ENCODE results near the gene MRPL55.

Gene MRPL55

DNA sequence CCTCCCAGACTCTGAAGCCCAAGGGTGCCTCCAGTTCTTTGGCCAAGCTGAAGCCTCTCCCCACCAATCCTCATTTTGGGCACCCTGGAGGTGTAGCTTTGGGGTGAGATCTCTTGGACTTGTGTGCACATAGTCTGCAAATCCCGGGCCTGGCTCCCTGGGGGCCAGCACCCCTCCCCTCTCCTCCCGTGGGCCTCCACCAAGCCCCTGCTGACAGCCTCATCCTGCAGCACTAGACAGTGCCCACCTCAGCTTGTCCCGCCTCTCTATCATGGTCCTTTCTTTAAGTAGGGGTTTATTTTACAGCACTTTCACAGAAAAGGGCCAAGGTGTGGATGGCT is 43.8 kb upstream of the MRPL55 start:
- Histone ChIP-seq H3K4me3 (IDR thresholded peaks at IDR 0.05; ENCODE audit: insufficient read depth, low read depth, low read length) (no peak overlapping the region), H3K36me3 (ENCODE audit: insufficient read depth) (no peaks in the 10 kb centered on the region), H2AFZ (ENCODE audit: low read depth) (no peak overlapping the region), H3K27me3 (ENCODE audit: insufficient read depth, low read depth) (no peaks in the 10 kb centered on the region), H4K20me1 (ENCODE audit: insufficient read depth) (no peaks in the 10 kb centered on the region), H3K27ac (no peak overlapping the region), H3K4me2 (no peak overlapping the region), H3K79me2 (ENCODE audit: insufficient read depth, low read depth) (no peaks in the 10 kb centered on the region), H3K4me1 (ENCODE audit: low read depth, poor library complexity, severe bottlenecking) (no peaks in the 10 kb centered on the region), H3K9ac (no peak overlapping the region)
- TF ChIP-seq, protein P1, sequence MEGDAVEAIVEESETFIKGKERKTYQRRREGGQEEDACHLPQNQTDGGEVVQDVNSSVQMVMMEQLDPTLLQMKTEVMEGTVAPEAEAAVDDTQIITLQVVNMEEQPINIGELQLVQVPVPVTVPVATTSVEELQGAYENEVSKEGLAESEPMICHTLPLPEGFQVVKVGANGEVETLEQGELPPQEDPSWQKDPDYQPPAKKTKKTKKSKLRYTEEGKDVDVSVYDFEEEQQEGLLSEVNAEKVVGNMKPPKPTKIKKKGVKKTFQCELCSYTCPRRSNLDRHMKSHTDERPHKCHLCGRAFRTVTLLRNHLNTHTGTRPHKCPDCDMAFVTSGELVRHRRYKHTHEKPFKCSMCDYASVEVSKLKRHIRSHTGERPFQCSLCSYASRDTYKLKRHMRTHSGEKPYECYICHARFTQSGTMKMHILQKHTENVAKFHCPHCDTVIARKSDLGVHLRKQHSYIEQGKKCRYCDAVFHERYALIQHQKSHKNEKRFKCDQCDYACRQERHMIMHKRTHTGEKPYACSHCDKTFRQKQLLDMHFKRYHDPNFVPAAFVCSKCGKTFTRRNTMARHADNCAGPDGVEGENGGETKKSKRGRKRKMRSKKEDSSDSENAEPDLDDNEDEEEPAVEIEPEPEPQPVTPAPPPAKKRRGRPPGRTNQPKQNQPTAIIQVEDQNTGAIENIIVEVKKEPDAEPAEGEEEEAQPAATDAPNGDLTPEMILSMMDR (conservative IDR thresholded peaks at IDR 0.05; ENCODE audit: low read depth, low read length), result no peak

DNA sequence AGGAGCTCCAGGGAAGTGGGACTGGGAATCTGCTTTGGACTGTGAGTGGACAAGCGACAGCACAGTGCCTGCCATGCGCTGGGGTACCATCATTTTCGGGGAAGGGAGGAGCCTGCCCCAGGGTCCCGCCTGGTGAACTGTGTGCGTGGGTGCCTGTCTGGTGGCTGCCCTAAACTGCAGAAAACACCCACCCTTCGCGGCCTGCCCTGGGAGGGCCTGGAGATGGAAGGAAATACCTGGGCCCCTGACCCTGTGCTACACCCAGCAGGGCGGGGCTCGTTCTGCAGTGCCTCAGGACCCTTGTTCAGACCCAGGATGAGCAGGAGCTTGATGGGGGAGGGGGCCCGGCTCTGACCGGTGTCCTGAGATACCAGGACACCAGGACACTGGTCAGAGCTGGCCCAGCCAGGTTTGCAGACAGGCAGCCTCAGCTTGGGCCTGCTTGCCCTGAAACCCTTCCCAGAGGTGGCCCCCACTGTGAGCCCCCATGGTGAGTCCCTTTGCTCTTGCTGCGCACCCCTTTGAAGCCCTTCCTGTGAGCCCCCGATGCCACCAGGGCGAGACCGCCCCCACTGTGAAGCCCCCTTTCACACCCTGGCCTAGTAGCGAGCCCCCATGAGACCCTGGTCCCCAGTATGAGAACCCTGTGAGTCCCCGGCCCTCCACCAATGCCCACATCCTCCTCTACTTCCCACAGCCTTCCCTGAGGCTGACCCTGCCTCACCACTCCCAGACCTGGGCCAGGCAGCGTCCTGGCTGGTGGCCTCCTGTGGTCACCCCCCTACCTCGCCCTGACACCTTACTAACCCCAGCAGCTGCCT is 43.2 kb upstream of the MRPL55 start:
- no peaks in the 10 kb centered on the region for H3K4me1 ChIP-seq (ENCODE audit: low read depth, poor library complexity, severe bottlenecking)
- H3K79me2 ChIP-seq (ENCODE audit: insufficient read depth, low read depth), result no peaks in the 10 kb centered on the region
- no peaks in the 10 kb centered on the region for H4K20me1 ChIP-seq (ENCODE audit: insufficient read depth)
- TF ChIP-seq, protein P1 (conservative IDR thresholded peaks at IDR 0.05; ENCODE audit: low read depth, low read length), result no peak
- no peak overlapping the region for H3K4me2 ChIP-seq
- H2AFZ ChIP-seq (ENCODE audit: low read depth), result no peak overlapping the region
- H3K36me3 ChIP-seq (ENCODE audit: insufficient read depth), result no peaks in the 10 kb centered on the region
- H3K9ac ChIP-seq, result no peak overlapping the region
- no peak overlapping the region for H3K27ac ChIP-seq
- no peaks in the 10 kb centered on the region for H3K27me3 ChIP-seq (ENCODE audit: insufficient read depth, low read depth)
- no peak overlapping the region for H3K4me3 ChIP-seq (IDR thresholded peaks at IDR 0.05; ENCODE audit: insufficient read depth, low read depth, low read length)

DNA sequence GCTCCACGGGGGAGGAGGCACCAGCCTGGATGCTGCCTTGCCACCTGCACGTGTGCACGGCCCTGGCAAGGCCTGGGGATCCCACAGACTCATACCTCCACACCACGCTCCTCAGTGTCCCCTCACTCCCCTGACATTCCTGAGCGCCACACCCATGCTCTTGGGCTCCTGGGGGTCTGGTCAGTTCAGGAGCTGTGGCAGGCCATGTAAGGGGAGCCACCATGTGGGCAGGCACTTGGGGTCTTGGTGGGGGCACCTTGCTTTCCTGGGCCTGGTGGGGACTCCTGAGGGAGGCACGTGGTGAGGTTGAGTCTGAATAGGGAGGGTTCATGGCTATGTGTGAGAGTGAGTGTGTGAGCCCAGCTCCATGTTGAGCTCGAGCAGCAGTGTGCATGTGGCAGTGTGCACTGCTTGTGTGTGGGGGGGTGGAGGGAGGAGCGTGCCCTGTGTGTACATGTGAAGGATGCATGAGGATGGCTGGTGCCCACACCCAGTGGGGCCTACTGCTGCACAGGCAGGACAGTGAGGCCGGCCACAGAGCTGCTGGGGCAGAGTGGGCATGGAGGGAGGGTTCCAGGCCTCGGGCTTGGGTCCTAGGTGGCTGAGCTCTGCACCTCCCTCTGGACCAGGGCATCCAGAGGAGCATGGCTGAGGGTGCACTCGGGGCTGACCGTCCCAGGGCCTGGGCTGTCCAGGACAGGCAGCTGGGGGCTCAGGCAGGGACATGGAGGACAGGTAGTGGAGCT is 42.3 kb upstream of the MRPL55 start:
- H3K4me2 ChIP-seq, result no peak overlapping the region
- no peak overlapping the region for H3K4me3 ChIP-seq (IDR thresholded peaks at IDR 0.05; ENCODE audit: insufficient read depth, low read depth, low read length)
- H3K79me2 ChIP-seq (ENCODE audit: insufficient read depth, low read depth), result peaks cover 3% of the 10 kb centered on the region; the same call in 1 of the 2 replicates
- no peak overlapping the region for H3K27ac ChIP-seq
- H3K36me3 ChIP-seq (ENCODE audit: insufficient read depth), result no peaks in the 10 kb centered on the region
- no peak overlapping the region for H3K9ac ChIP-seq
- TF ChIP-seq, protein P1 (conservative IDR thresholded peaks at IDR 0.05; ENCODE audit: low read depth, low read length), result no peak
- no peaks in the 10 kb centered on the region for H4K20me1 ChIP-seq (ENCODE audit: insufficient read depth)
- no peaks in the 10 kb centered on the region for H3K27me3 ChIP-seq (ENCODE audit: insufficient read depth, low read depth)
- no peaks in the 10 kb centered on the region for H3K4me1 ChIP-seq (ENCODE audit: low read depth, poor library complexity, severe bottlenecking)
- H2AFZ ChIP-seq (ENCODE audit: low read depth), result no peak overlapping the region

DNA sequence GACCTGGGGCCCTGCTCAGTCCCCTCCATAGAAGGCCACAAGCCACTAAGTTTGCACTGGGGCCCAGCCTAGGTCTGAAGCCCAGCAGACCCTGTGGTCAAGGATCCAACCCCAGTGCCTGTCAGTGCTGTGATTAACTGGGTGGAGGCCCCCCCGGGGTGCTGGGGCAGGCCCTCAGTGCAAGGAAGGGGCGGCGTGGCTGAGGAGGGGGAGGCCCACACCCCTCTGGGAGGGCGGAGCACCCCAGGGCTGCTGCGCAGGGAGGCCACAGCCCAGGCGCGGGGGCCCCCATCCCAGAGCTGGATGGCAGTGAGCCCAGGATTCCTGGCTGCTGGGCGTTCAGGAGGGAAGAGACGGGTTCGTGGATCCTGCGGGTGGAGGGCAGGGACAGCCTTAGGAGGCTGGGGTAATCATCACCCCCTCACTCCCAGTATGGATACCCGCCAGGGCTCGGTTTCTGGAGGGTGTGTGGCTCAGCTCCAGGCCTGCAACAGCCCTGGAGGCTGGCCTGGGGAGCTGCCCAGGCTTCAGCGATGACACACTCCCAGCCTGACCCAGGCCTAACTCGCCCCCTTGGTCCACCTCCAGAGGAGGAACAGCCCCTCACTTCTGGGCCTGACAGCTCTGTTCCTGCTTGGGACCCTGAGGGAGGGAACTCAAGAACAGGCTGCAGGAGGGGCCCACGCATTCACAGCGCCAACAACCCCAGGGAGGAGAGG is 41.5 kb upstream of the MRPL55 start:
- no peaks in the 10 kb centered on the region for H3K27me3 ChIP-seq (ENCODE audit: insufficient read depth, low read depth)
- no peaks in the 10 kb centered on the region for H4K20me1 ChIP-seq (ENCODE audit: insufficient read depth)
- H3K9ac ChIP-seq, result no peak overlapping the region
- H3K4me3 ChIP-seq (IDR thresholded peaks at IDR 0.05; ENCODE audit: insufficient read depth, low read depth, low read length), result no peak overlapping the region
- no peak overlapping the region for H3K27ac ChIP-seq
- no peak overlapping the region for H2AFZ ChIP-seq (ENCODE audit: low read depth)
- H3K4me1 ChIP-seq (ENCODE audit: low read depth, poor library complexity, severe bottlenecking), result no peaks in the 10 kb centered on the region
- H3K4me2 ChIP-seq, result no peak overlapping the region
- H3K36me3 ChIP-seq (ENCODE audit: insufficient read depth), result no peaks in the 10 kb centered on the region
- TF ChIP-seq, protein P1 (conservative IDR thresholded peaks at IDR 0.05; ENCODE audit: low read depth, low read length), result no peak
- peaks cover 10% of the 10 kb centered on the region; the same call in 1 of the 2 replicates for H3K79me2 ChIP-seq (ENCODE audit: insufficient read depth, low read depth)
